Psoas muscle (tissue), 8 donors: ENCODE data around the gene UBE2U. TPM values are rescaled to one million over a fixed set of nuclear protein-coding genes. Genes with fewer than 3 reads are reported as not detected.

ENCODE experiments used
- ATAC-seq, 4 donors: fragments of 200-7000 bp; cut with Tn5 transposase; one replicate each; pipeline ENCODE4 v1.9.1; 2020; ENCODE audit warnings: moderate library complexity in 3 of 4, mild to moderate bottlenecking in 2 of 4
- DNase-seq, 2 donors: peaks; one replicate each; pipeline ENCODE4 v3.0.0-alpha.2; 2020
- H3K27ac ChIP-seq: fragments of 200-600 bp; one replicate; pipeline ENCODE4 v1.8.0; 2022
- H3K27me3 ChIP-seq, 3 donors: fragments of 200-600 bp in 1 of 3; one replicate each; pipeline versions ENCODE4 v1.6.1 to v1.8.0; 2013 to 2022; ENCODE audit warnings: low read length in 2 of 3, mild to moderate bottlenecking in 2 of 3, moderate library complexity in 1 of 3; ENCODE audit not compliant: insufficient read depth in 3 of 3
- H3K36me3 ChIP-seq, 2 donors: fragments of 200-600 bp in 1 of 2; one replicate each; pipeline versions ENCODE4 v1.6.1 to v1.8.0; 2013 to 2022; ENCODE audit warnings: low read depth in 1 of 2, mild to moderate bottlenecking in 1 of 2, moderate library complexity in 1 of 2; ENCODE audit not compliant: insufficient read depth in 1 of 2
- H3K4me1 ChIP-seq: fragments of 200-600 bp; one replicate; pipeline ENCODE4 v1.8.0; 2022
- H3K4me3 ChIP-seq: fragments of 200-600 bp; one replicate; pipeline ENCODE4 v1.8.0; 2022; ENCODE audit warnings: mild to moderate bottlenecking
- H3K9me3 ChIP-seq: fragments of 200-600 bp; one replicate; pipeline ENCODE4 v1.8.0; 2022
- CTCF ChIP-seq: fragments of 200-600 bp; IDR thresholded peaks from one replicate; pipeline ENCODE4 v1.8.0; 2022; ENCODE audit warnings: antibody characterized with exemption
- WGBS, 3 donors: extraction: QIAGEN DNeasy Blood & Tissue Kit; methylation state at CpG; one replicate each; pipeline versions ENCODE4 v1.1.6 to v1.1.7; 2013; 5-methylcytosine and 5-hydroxymethylcytosine counted together
- intact Hi-C, 2 donors: fragments of 100-400 bp; cut with DNase I; formaldehyde crosslinking; loops; one replicate each; pipeline versions ENCODE4 v1.11.0 to v1.14.2; 2022
- polyA plus RNA-seq, 3 donors: library from polyadenylated mRNA; stranded (reverse); fragments of 200-250 nt; gene quantifications; one replicate each; pipeline ENCODE4 v1.2.3, GENCODE V29; 2013
- total RNA-seq, 4 donors: library from RNA; stranded (reverse); fragmentation: NEBNext Ultra II Directional in 2 of 4; extraction: Animal tissue kit (Norgen Biotek cat#: 25700) in 2 of 4; gene quantifications; one replicate each; pipeline versions ENCODE4 v1.2.1 to v1.2.4, GENCODE V29; 2021 to 2023
- donor health status: healthy with polysubstance abuse.
- donor health status: DM: no; HTN: no; CAD: no; lungs with moderate emphysema.
- donor health status: Bipolar disorder and iron deficiency.
- donor health status: healthy.
- donor health status: DM: yes; HTN: yes; CAD: no.
- donor health status: DM: no; HTN: no; CAD: no.
- donor health status: DM: no; HTN: no; CAD: no.
- donor health status: DM: yes; HTN: yes; CAD: no.

Gene UBE2U
- total and polyA plus RNA-seq, 7 donors, result not detected

DNA sequence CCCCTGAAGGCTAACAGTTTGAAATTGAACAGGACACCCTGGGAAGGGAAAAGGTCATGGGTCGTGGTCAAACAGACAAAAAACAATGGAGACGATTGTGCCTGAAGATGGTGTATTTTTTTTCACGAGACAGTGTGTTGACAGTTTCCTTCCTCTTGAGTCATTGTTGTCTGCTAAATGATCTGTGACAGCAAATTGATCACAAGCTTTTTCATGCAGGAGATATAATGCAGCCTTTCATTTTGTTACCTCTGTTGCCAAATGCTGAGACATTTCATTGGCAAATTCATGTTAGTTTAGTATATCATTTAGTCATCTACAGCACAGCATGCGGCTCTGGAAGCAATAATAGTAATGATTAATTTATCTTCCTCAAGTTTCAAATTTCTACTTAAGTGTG, 27.7 kb downstream of the UBE2U start:
- Histone ChIP-seq H3K4me1 (no peaks in the 10 kb centered on the region), H3K27ac (no peak overlapping the region), H3K27me3 (no peaks in the 10 kb centered on the region), H3K9me3 (no peaks in the 10 kb centered on the region), H3K36me3 (no peaks in the 10 kb centered on the region), H3K4me3 (no peak overlapping the region)
- 47 to 51% (median 47%) methylated on average over 4 of the region's 4 CpGs for WGBS, 3 donors
- TF ChIP-seq CTCF, result no peak
- intact Hi-C loops, result no loop called here
- ATAC-seq, result no peak
- DNase-seq, result no peak

- intact Hi-C loops, result no loop called here
- H3K4me1 ChIP-seq, result no peaks in the 10 kb centered on the region
- no peak for ATAC-seq
- H3K27ac ChIP-seq, result no peak overlapping the region
- H3K27me3 ChIP-seq, result no peaks in the 10 kb centered on the region
- no peaks in the 10 kb centered on the region for H3K36me3 ChIP-seq
- no peaks in the 10 kb centered on the region for H3K9me3 ChIP-seq
- no peak for DNase-seq
- no peak overlapping the region for H3K4me3 ChIP-seq
- no peak for TF ChIP-seq CTCF
Observed at GRCh38 chr1:64231654-64232053, 28.2 kb downstream of the UBE2U start.

GRCh38 chr1:64234714-64235113, 31.3 kb downstream of the UBE2U start:
- H3K4me1 ChIP-seq, result no peaks in the 10 kb centered on the region
- intact Hi-C loops, result no loop called here
- DNase-seq (no peak), ATAC-seq (no peak)
- H3K9me3 ChIP-seq, result no peaks in the 10 kb centered on the region
- no peak for TF ChIP-seq CTCF
- H3K27me3 ChIP-seq, result no peaks in the 10 kb centered on the region
- H3K27ac ChIP-seq, result no peak overlapping the region
- no peaks in the 10 kb centered on the region for H3K36me3 ChIP-seq
- no peak overlapping the region for H3K4me3 ChIP-seq

DNA sequence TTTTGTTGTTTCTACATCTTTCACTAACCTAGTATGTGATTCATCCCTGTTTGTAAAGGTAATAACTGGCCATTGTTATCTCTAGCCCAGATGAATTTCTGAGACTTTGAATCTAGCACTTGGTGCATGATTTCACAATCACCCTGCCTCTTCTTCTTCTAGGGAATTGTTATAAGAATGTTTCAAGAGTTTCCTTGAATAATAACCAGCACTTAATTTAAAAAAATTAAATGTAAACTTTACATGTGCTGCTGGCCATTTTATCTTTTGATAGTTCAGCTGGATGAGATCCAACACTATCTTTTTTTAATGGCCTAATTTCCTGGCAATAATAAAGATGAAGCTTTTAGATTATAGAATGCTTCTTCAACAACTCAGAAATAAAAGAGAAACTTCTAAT, 31.8 kb downstream of the UBE2U start:
- Histone ChIP-seq H3K27me3 (no peaks in the 10 kb centered on the region), H3K4me3 (no peak overlapping the region), H3K4me1 (no peaks in the 10 kb centered on the region), H3K9me3 (no peaks in the 10 kb centered on the region), H3K27ac (no peak overlapping the region), H3K36me3 (no peaks in the 10 kb centered on the region)
- no peak for TF ChIP-seq CTCF
- DNase-seq (no peak), ATAC-seq (no peak)
- intact Hi-C loops, result no loop called here

GRCh38 chr1:64235910-64236309, 32.5 kb downstream of the UBE2U start:
- H3K4me3 ChIP-seq, result no peak overlapping the region
- ATAC-seq, result no peak
- 93 to 100% (median 98%) methylated on average over 1 of the region's 1 CpG for WGBS, 3 donors

More at GRCh38 chr1:64235910-64236309, 32.5 kb downstream of the UBE2U start:
- Histone ChIP-seq H3K27me3 (peaks cover 0 to under 1% (median 0%) of the 10 kb centered on the region in 3 donors), H3K9me3 (no peaks in the 10 kb centered on the region), H3K4me1 (no peaks in the 10 kb centered on the region), H3K27ac (no peak overlapping the region), H3K36me3 (no peaks in the 10 kb centered on the region)
- intact Hi-C loops, result no loop called here
- TF ChIP-seq CTCF, result no peak
- no peak for DNase-seq
